HG03558 (cell line): ENCODE data around the gene C14orf119.
"Not testable (repeated sequence)": the region's sequence is repeated elsewhere in the genome, so short reads cannot be mapped to it uniquely, and the experiment has no call there.

ENCODE experiments used
- ATAC-seq: cut with Tn5 transposase; IDR thresholded peaks from one replicate; pipeline ENCODE4 v1.9.1; 2021; ENCODE audit warnings: moderate number of reproducible peaks; ENCODE audit not compliant: unreplicated experiment; ENCODE audit errors: extremely low read depth

C14orf119 gene

DNA sequence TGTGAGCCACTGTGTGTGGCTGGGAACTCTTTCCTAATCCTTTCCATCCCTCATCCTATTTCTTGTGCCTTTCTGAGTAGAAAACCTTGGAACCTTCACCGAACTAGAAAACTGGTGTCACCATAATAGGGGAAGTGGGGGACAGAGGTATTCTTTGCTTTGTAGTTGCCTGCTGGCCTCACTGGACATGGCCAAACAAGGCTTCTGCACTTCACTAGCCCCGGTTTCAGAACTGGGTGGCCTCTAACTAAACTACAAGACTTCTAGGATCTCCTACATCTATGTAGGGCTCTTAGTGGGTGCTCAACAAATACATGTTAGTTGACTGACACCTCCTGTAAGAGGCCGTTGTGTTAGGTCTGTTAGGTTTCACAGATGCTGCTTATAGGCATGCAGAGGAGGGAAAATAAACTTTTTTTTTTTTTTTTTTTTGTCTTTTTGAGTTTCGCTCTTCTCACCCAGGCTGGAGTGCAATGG lies 10.1 kb downstream of the C14orf119 start:
- ATAC-seq, result no peak

DNA sequence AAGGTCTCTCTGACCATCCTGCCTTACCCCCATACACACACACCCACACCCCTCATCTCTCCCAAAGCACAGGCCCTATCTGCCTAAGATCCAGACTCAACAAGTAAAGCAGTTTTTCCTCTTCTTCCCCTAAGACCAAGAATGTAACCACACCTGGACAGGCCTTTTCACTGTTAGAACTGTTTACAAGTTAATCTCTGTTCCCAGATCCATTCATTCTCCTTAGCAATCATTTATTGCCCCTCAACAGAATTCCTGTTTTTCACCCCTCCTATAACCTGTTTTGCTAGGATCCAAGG lies 11.4 kb downstream of the C14orf119 start:
- ATAC-seq, result no peak

DNA sequence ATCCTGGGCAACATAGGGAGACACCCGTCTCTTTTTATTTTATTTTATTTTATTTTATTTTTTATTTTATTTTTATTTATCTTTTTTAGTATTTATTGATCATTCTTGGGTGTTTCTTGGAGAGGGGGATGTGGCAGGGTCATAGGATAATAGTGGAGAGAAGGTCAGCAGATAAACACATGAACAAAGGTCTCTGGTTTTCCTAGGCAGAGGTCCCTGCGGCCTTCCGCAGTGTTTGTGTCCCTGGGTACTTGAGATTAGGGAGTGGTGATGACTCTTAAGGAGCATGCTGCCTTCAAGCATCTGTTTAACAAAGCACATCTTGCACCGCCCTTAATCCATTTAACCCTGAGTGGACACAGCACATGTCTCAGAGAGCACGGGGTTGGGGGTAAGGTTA lies 12.3 kb downstream of the C14orf119 start:
- not testable (repeated sequence) for ATAC-seq

DNA sequence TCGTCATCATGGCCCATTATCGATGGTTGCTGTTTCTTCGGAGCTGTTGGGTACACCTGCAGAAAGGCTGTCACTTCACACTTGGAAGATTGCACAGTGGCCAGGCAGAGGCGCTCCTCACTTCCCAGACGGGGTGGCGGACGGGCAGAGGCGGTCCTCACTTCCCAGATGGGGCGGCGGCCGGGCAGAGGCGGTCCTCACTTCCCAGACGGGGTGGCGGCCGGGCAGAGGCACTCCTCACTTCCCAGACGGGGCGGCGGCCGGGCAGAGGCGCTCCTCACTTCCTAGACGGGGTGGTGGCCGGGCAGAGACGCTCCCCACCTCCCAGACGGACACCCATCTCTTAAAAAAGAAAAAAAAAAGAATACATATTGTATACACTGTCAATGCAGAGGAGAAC lies 12.9 kb downstream of the C14orf119 start:
- ATAC-seq, result not testable (repeated sequence)

DNA sequence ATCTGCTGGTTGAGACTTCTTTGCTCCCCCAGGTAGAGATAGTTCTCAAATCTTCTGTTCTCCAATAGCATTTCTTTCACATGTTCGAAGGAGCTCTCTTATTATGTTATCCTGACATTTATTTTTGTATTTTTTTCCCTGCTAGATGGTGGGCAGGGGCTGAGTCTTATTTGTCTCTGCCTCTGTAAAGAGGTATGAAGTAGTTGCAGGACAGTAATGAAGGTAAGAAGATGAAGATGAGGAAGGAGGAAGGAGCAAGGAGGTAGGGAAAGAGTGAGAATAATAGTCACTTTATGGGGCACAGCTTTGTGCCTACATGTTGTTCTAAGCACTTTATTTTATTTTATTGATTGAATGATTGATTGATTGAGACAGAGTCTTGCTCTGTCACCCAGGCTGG lies 14.5 kb downstream of the C14orf119 start:
- no peak for ATAC-seq

DNA sequence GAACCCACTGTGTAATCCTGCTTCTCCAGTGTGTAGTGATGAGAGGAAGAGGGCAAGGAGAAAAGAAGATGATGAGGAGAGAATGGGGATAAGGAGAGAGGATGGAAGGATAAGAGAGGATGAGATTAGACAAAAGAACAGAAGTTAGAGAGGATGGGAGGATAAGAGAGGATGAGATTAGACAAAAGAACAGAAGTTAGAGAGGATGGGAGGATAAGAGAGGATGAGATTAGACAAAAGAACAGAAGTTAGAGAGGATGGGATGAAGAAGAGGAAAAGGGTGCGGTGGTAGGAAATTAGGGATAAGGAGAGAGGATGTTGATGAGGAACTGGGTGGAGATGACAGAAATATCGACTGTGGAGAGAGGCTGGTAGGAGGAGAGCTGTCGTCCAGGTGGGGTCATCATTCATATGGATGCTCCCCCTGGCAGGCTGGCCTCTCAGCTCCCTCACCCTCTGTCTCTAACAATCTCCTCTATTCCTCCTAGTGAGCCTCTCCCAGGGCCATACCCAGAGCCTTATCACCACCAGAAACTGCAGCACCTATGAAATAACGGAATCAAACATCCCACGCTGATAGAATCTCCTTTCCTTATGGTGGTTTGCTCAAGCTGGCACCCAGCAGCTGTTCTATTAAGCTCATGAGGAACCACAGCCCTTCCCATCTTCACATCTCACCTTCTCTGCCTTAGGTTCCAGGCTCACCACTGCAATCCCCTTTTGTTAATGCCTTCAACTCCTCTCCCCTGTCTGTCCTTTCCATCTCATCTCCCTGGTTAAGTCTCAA lies 15.5 kb downstream of the C14orf119 start:
- no peak for ATAC-seq

DNA sequence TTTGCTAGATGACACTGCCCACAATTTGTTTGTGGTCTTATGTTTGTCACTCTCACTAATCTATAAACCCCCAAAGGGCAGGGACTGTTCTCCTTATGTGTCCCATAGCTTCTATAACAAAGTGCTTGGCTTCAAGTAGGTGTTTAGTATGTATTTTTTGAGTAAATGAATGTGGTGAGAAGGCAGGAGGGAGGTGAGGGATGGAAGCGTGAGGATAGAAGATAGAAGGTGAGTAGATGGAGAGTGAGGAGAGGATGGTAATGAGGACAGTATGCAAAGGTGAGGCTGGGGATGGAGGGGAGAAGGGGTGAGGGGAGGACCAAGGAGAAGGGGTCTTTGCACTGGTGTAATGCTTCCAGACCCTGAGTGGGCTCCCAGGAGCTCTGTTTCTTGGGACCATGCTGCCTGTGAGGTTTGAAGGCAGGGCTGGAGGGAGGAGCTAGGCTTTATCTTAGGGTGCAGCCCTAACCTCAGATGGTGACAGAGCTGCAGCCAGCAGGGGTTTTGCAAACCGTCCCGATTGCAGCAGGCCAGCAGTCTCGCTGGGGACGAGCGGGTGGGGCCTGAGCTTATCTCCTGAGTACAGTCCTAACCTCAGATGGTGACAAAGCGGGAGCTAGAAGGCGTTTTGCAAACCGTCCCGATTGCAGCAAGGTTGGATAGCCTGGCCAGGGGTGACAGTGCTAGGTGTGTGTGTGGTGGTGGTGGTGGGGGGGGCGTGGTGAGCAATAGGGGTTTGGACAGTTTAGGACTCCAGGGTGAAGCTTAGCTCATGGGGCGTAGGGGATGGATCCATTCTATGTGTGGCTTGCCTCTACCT lies 17.3 kb downstream of the C14orf119 start:
- no peak for ATAC-seq

DNA sequence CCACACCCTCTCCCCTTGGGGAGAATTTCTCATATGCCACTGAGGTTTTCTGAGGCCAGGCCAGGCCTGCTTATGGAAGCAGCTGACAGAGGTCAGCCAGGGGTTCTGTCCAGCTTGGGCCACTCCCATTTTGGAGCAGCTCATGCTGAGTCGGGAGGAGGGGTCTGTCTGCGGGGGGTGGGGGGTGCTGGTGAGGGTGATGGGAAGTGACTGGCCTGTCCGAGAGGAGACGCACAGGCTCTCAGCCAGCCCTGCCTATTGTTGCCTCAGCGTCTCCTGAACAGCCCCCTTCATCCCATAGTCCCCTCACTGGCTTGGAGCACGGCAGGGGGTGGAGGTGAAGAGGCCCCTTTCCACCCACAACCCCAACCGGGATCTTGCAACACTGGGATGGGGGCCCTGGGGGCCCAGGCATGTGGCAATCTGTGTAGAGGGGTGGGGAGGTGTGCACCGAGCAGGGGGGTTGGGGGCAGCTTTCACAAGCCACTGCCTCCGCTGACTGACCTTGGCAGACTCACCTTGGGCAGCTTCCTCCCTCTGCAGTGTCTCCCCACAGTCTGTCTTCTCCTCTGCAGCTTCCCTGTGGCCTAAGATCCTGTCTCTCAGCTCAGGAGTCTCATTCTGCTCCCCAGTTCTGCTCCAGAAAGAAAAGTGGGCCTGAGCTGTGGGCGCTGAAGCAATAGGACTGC lies 18.3 kb downstream of the C14orf119 start:
- ATAC-seq, result no peak

DNA sequence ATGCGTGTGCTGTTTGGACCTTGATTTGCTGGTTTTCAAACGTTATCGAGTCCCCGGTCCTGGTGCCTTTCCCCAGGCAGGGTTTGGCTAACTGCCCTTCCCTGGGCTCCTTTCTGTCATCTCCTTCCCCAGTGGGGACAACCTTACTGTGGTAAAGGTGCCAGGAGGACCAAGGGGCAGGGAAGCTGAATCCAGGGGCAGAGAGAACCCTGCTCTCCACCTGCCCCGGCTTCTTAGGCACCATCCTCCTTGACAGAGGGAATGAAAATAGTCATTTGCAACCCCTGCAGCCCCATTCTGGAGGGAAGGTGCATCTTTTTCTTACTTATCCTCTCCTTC lies 18.8 kb downstream of the C14orf119 start:
- no peak for ATAC-seq

DNA sequence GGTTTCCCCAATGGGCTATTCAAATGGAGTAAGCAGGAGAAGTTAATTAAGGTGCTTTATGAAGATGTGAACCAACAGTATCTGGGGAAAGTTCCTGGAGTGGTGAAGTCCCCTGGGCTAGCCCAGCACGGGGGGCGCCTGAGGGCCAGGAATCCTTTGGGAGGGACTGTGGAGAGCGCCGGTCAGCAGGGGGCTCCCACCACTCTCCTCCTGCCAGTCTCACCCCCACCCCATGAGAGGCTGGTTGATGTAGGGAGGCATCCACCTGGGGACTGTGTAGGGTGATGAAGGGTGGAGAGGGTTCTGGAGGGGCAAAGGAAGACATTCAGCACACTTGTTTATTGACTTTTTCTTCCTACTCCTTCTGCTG lies 19.3 kb downstream of the C14orf119 start:
- no peak for ATAC-seq

DNA sequence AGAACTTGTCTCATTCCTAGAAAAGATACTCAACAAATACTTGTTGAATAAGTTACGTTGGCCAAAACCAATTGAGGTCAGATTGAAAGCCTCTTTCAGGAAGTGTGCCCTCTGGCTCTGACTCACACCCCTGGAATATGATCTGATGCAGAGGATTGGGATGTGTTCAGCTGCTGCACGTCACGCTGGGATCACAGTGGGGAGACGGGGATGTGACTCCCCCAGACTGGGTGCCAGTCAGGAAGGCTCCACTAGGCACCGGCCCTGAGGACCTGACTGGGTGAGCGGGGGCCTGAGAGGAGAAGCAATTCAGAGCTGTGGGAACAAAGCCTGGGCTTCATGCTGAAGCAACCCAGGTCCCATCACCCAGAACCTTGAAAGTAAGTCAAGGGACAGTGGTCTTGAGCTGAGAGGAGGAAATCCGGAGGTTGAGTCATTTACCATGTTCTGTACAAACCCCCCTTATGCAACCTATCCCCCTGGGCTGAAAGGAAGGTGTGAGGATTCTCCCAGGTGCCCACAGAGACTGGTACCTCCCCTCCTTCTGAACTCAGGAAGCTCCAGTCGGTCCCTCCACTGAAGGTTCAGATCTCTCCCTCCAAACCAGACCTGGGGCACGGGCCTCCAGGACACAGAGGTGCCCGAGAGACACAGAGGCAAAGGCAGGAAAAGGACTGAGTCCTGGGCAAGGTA lies 19.9 kb downstream of the C14orf119 start:
- ATAC-seq, result no peak

DNA sequence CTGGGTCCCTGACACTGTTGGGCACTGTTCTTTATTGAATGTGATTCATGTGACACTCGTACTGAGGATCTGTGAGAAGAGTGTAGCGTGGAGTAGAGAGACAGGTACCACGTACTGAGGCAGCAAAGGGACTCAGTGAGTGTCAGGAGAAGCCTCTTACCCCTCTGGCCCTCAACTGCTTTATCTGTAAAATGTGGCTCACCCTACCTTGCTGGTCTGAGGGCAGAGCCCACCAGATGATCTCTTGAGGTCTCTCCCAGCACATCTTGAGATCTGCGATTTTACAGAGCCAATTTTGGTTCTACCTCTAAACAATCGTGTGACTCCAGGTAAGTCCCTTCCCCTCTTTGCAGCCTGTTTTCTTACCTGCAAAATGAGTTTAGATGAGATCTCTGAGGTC lies 20.6 kb downstream of the C14orf119 start:
- ATAC-seq, result no peak

DNA sequence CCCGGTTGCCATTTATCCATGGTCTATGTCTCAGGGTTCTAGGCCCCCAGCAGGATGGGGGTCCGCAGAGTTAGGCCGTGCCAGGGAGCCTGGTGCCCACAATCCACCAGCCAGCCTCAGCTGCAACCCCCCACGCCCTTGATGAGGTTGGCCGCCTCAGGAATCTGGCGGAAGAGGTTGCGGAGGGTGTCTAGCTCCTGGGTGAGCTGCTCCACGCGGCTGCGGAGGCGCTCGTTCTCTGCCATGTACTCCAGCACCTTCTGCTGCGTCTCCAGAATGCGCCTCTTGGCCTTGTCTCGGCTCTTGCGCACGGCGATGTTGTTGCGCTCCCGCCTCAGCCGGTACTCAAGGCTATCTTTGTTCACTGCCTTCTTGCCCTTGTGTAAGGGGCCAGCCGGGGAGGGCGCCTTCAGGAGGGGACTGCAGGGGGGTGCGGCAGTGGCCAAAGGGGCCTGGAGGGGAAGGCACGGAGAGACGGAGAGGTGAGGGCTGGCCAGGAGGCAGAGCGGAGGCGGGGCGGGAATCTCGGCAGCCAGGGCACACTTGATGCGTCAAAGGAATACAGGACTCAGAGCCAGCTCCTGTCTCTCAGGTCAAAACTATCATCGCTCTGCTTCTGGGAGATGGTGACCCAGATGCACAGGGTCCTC lies 22.2 kb downstream of the C14orf119 start:
- no peak for ATAC-seq

DNA sequence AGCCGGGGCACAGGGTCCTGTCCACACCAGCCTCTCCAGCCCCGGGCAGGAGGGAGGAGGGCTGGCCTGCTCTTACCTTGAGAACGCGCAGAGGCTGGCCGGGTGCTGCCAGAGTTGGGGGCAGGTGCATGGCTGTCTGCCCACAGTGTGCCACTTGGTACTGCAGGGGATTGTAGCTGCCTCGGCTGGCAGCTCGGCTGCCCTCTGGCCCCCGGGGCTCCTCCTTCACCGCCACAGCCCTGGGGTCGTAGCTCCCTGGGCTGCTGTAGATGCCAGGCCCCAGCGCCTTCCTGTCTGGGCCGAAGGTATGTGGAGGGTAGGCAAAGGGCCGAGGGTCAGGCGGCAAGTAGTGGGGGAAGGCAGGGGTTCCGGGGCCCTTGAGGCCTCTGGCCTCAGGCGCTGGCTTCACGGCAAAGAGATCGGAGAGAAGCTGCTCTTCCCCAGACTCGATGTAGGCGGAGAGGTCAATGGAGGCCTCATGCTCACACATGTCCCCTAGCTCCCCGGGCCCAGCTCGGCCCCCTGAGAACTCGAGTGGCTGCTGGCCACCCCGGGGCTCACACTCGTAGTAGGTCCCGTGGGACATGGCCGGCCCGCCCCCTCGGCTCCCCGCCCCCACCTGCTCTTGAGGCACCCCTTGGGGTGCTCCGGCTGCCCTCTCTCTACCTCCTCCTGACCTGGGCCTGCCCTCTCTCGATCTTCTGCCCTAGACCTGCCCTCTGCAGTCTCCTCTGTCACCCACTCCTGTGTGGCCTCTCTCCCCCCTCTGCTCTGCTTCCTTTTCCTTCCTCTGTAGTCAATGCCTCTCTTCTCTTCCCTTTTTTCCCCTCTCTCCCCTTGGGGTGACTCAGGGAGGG lies 23.4 kb downstream of the C14orf119 start, which contains the start of gene CEBPE:
CEBPE (minus strand) TSS at position 750 of the 857 bp plus-strand sequence; CDS start at position 586, 164 bp downstream.
- no peak for ATAC-seq

DNA sequence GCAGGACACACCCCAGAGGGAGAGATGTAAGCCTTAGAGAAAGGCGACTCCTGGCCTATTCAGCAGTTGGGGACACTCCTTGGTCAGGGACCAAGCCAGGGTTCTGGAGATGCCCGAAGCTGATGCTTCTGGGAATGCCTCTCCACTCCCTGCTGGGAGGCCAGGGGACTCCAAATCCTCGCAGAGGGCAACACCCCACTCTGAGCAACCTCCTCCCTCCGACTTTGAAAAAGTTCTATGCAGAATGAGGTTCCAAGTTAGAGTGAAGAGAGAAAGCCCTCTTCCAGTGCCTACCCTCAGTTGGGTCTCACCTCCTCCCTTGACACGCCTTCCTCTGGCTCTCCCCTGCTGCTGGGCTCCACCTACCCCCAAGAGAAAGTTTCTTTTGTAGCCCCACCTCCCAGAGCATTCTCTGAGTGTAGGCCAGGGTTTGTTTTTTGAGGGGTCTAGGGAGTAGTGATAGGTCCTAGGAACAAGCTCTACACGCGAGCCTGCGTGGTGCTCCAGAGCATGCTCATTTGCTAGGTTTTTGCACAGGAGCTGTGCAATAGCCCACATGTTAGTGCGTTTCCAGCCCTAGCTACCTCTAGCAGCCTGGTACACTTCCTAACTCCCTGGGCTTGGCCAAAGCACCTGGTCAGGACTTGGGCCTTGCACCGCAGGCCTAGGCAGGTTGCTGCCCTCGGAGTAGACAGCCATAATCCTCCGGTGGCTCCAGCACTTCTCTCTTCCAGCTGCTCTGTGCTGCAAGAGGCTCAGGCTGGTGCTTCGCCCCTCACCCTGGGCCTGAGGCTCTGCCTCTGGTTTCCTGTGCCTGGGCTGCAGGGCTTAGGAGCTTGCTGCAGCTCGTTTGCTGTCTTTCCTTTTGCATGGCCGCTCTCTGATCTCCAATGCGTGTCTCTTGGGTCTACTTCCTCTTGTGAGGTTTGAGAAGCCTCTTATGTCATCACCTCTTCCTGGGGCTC lies 24.3 kb downstream of the C14orf119 start:
- ATAC-seq, result no peak

DNA sequence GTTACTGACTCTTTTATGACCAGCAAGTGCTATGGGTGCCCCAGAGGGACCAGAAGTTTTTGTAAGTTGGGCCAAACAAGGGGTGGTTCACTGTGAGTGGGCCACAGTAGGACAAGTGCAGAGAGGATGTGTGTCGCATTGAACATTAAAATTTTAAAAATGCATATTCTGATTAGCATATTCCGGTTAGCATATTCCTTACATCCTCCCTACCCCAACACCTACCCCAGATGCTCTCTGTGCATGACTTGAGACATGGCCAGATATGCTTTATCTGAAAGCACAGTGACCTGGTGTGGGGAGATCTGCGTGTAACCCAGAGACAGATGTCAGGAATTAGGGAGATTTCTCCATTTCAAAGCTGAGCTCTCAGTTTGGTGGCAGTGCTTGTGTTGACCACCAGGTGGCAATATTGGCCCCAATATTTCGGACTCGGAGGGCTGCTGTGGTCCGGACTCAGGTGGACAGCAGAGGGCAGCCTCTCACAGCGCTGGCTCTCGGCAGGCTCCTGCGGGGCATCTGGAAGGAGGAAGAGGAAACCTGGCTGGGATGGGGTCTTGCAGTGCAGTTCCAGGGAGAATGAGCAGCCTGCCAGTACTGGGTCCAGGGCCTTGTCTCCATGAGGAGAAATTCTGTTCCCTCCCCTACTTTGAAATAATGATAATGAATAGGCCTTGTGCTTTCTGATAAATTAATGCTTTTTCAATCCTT lies 25.4 kb downstream of the C14orf119 start:
- ATAC-seq, result no peak

DNA sequence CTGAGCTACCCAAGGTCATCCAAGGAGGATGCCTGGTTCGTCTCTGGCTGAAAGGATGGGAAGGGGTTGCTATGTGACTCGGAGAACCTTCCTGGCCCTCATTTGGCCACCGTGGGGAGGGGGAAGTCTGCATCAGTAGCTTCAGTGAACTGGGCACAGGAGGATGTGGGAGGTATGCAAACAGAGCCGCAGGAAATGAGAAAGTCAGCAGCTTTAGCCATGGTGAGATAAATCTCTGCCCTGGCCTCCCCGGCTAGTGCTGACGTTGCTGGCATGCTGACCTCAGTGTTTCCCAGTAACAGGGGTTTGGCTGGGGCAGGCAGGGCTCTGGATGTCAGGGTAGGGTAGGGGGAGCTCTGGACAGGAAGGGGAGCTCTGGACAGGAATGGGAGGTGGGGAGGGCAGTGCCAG lies 26.1 kb downstream of the C14orf119 start:
- ATAC-seq, result no peak
